Esophagus squamous epithelium (tissue), 4 donors: ENCODE data around the gene HNF1B.

Experiments used
- POLR2A ChIP-seq, 4 donors: fragments of 450-650 bp; IDR thresholded peaks; one replicate each; pipeline ENCODE4 v1.6.1; 2017; ENCODE audit warnings: antibody characterized with exemption in 4 of 4, mild to moderate bottlenecking in 4 of 4, moderate library complexity in 3 of 4
- TF ChIP-seq, protein P1 (sequence below), 6 experiments: fragments of 450-650 bp in 4 of 6; fragments of 200-600 bp in 2 of 6; sonication (generic) in 2 of 6; IDR thresholded peaks; one replicate each; pipeline ENCODE4 v1.5.1; 2016 to 2019; ENCODE audit warnings: antibody characterized with exemption in 6 of 6, mild to moderate bottlenecking in 4 of 6, moderate library complexity in 4 of 6

DNA sequence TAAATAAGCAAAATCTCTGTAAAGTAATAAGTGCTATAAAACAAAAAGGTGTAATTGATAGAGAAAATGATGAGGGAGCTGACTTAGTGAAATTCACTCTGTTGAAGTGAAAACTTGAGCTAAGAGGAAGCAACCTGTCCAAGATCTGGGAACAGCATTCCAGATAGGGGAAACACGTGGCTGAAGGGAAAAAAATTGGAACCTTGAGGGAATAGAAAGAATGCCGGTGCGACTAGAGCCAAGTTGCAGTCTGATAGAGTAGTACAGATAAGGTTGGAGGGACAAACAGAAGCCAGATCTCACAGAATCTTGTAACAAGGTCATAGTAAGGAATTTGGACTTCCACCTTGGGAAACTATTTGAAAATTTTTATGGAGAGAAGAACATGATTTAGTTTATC lies 101.0 kb downstream of the HNF1B start:
- TF ChIP-seq, protein P1, sequence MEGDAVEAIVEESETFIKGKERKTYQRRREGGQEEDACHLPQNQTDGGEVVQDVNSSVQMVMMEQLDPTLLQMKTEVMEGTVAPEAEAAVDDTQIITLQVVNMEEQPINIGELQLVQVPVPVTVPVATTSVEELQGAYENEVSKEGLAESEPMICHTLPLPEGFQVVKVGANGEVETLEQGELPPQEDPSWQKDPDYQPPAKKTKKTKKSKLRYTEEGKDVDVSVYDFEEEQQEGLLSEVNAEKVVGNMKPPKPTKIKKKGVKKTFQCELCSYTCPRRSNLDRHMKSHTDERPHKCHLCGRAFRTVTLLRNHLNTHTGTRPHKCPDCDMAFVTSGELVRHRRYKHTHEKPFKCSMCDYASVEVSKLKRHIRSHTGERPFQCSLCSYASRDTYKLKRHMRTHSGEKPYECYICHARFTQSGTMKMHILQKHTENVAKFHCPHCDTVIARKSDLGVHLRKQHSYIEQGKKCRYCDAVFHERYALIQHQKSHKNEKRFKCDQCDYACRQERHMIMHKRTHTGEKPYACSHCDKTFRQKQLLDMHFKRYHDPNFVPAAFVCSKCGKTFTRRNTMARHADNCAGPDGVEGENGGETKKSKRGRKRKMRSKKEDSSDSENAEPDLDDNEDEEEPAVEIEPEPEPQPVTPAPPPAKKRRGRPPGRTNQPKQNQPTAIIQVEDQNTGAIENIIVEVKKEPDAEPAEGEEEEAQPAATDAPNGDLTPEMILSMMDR (IDR thresholded peaks at IDR 0.05): no peak
- TF ChIP-seq POLR2A (IDR thresholded peaks at IDR 0.05): no peak
